KOPT-K1 (cell line): Measurements from ENCODE around the gene RNF11.

Source experiments
- H3K27ac ChIP-seq: fragments of 200-600 bp; sonication (generic); 2 replicates; pipeline ENCODE4 v1.5.1; 2016; ENCODE audit warnings: antibody characterized with exemption, mild to moderate bottlenecking, low read depth, low read length; ENCODE audit not compliant: poor library complexity, severe bottlenecking
- H3K36me3 ChIP-seq: fragments of 200-600 bp; sonication (generic); 2 replicates; pipeline ENCODE4 v1.5.1; 2017; ENCODE audit warnings: antibody characterized with exemption, mild to moderate bottlenecking, low read length, moderate library complexity; ENCODE audit not compliant: insufficient read depth
- H3K9me3 ChIP-seq: fragments of 200-600 bp; sonication (generic); 2 replicates; pipeline ENCODE4 v1.5.1; 2017; ENCODE audit warnings: antibody characterized with exemption, low read length, mild to moderate bottlenecking; ENCODE audit not compliant: insufficient read depth, poor library complexity, severe bottlenecking

RNF11 gene

GRCh38 chr1:51266181-51266580, 30.1 kb downstream of the RNF11 start:
- peaks cover 11% of the 10 kb centered on the region for H3K36me3 ChIP-seq
- H3K9me3 ChIP-seq: no peaks in the 10 kb centered on the region
- H3K27ac ChIP-seq: no peak overlapping the region

- H3K27ac ChIP-seq: no peak overlapping the region
Observed at GRCh38 chr1:51266791-51267190, 30.7 kb downstream of the RNF11 start.

GRCh38 chr1:51268634-51269033, 32.6 kb downstream of the RNF11 start:
- Histone ChIP-seq H3K36me3 (peaks cover 20% of the 10 kb centered on the region), H3K27ac (no peak overlapping the region), H3K9me3 (no peaks in the 10 kb centered on the region)

More at GRCh38 chr1:51266791-51267190, 30.7 kb downstream of the RNF11 start:
- H3K36me3 ChIP-seq: peaks cover 18% of the 10 kb centered on the region
- no peaks in the 10 kb centered on the region for H3K9me3 ChIP-seq

GRCh38 chr1:51270751-51271150, 34.7 kb downstream of the RNF11 start:
- Histone ChIP-seq H3K27ac (no peak overlapping the region), H3K9me3 (no peaks in the 10 kb centered on the region), H3K36me3 (peaks cover 22% of the 10 kb centered on the region)

GRCh38 chr1:51272916-51273315, 36.8 kb downstream of the RNF11 start:
- H3K27ac ChIP-seq: no peak overlapping the region
- H3K36me3 ChIP-seq: peaks cover 22% of the 10 kb centered on the region
- no peaks in the 10 kb centered on the region for H3K9me3 ChIP-seq

- H3K9me3 ChIP-seq: no peaks in the 10 kb centered on the region
- peaks cover 22% of the 10 kb centered on the region for H3K36me3 ChIP-seq
- no peak overlapping the region for H3K27ac ChIP-seq
Observed at GRCh38 chr1:51274676-51275075, 38.6 kb downstream of the RNF11 start.

- no peak overlapping the region for H3K27ac ChIP-seq
- peaks cover 10% of the 10 kb centered on the region for H3K36me3 ChIP-seq
- no peaks in the 10 kb centered on the region for H3K9me3 ChIP-seq
Observed at GRCh38 chr1:51276286-51276685, 40.2 kb downstream of the RNF11 start.

GRCh38 chr1:51280321-51280978, 44.4 kb downstream of the RNF11 start:
- Histone ChIP-seq H3K27ac (no peak overlapping the region), H3K9me3 (no peaks in the 10 kb centered on the region), H3K36me3 (no peaks in the 10 kb centered on the region)

- H3K36me3 ChIP-seq: no peaks in the 10 kb centered on the region
- H3K27ac ChIP-seq: no peak overlapping the region
- no peaks in the 10 kb centered on the region for H3K9me3 ChIP-seq
Observed at GRCh38 chr1:51281807-51282206, 45.7 kb downstream of the RNF11 start.

- H3K36me3 ChIP-seq: no peaks in the 10 kb centered on the region
- no peaks in the 10 kb centered on the region for H3K9me3 ChIP-seq
Observed at GRCh38 chr1:51282605-51283004, 46.5 kb downstream of the RNF11 start.

GRCh38 chr1:51283979-51284378, 47.9 kb downstream of the RNF11 start:
- H3K9me3 ChIP-seq: no peaks in the 10 kb centered on the region
- H3K27ac ChIP-seq: no peak overlapping the region
- H3K36me3 ChIP-seq: no peaks in the 10 kb centered on the region

More at GRCh38 chr1:51282605-51283004, 46.5 kb downstream of the RNF11 start:
- H3K27ac ChIP-seq: no peak overlapping the region

- Histone ChIP-seq H3K27ac (no peak overlapping the region), H3K36me3 (no peaks in the 10 kb centered on the region), H3K9me3 (no peaks in the 10 kb centered on the region)
Observed at GRCh38 chr1:51284487-51284954, 48.4 kb downstream of the RNF11 start.

GRCh38 chr1:51285055-51285454, 49.0 kb downstream of the RNF11 start:
- Histone ChIP-seq H3K27ac (no peak overlapping the region), H3K36me3 (no peaks in the 10 kb centered on the region), H3K9me3 (no peaks in the 10 kb centered on the region)

- Histone ChIP-seq H3K36me3 (no peaks in the 10 kb centered on the region), H3K9me3 (no peaks in the 10 kb centered on the region), H3K27ac (no peak overlapping the region)
Observed at GRCh38 chr1:51287966-51288365, 51.9 kb downstream of the RNF11 start.

GRCh38 chr1:51288578-51288977, 52.5 kb downstream of the RNF11 start:
- no peak overlapping the region for H3K27ac ChIP-seq
- no peaks in the 10 kb centered on the region for H3K36me3 ChIP-seq
- H3K9me3 ChIP-seq: no peaks in the 10 kb centered on the region
